Measurements from ENCODE around the gene B9D2. TPM values are rescaled to one million over a fixed set of nuclear protein-coding genes. Genes with fewer than 3 reads are reported as not detected.

B9D2 gene
- polyA plus RNA-seq, 3 donors: 12.2 to 32.5 (median 25.1) TPM

DNA sequence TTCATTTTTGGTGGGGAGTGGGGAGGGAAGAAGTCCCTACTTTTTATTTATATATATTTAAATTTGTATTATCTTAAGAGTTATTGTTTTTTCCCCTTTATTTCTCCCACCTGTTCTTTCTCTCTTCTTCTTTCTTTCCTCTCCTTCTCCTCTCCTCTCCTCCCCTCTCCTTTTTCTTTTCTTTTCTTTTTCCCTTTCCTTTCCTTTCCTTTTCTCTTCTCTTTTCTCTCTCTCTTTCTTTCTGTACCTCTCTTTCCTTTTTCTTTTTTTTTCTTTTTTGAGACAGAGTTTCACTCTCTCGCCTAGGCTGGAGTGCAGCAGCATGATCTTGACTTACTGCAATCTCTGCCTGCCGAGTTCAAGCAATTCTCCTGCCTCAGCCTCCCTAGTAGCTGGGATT lies 35.6 kb upstream of the B9D2 start:
- H3K27ac ChIP-seq (ENCODE audit: low read depth in 1 of 2, low read length in 2 of 2): no peak overlapping the region
- Mint-ChIP-seq H3K4me1 (peaks cover 39% of the 10 kb centered on the region), H3K36me3 (peaks cover 15 to 31% of the 10 kb centered on the region in 2 donors), H3K9me3 (no peaks in the 10 kb centered on the region), H3K27me3 (ENCODE audit: low read depth in 3 of 3) (no peaks in the 10 kb centered on the region), H3K27ac (peak overlapping the region in 4 of 7 donors; percentile 14 to 87 (median 32)), H3K4me3 (no peak overlapping the region)
- no peak overlapping the region for H3K4me2 ChIP-seq (replicated peaks; ENCODE audit: extremely low read depth, low read length, poor library complexity, severe bottlenecking)
- peaks cover 90% of the 10 kb centered on the region for H3K79me2 ChIP-seq (ENCODE audit: insufficient read depth, low read length)
- peaks cover 11 to 26% of the 10 kb centered on the region in 2 donors for H3K36me3 ChIP-seq (replicated peaks in 1 of 2; ENCODE audit: control insufficient read depth in 1 of 2, insufficient read depth in 2 of 2, low read length in 2 of 2)
- TF ChIP-seq, protein P1, sequence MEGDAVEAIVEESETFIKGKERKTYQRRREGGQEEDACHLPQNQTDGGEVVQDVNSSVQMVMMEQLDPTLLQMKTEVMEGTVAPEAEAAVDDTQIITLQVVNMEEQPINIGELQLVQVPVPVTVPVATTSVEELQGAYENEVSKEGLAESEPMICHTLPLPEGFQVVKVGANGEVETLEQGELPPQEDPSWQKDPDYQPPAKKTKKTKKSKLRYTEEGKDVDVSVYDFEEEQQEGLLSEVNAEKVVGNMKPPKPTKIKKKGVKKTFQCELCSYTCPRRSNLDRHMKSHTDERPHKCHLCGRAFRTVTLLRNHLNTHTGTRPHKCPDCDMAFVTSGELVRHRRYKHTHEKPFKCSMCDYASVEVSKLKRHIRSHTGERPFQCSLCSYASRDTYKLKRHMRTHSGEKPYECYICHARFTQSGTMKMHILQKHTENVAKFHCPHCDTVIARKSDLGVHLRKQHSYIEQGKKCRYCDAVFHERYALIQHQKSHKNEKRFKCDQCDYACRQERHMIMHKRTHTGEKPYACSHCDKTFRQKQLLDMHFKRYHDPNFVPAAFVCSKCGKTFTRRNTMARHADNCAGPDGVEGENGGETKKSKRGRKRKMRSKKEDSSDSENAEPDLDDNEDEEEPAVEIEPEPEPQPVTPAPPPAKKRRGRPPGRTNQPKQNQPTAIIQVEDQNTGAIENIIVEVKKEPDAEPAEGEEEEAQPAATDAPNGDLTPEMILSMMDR (IDR thresholded peaks at IDR 0.05): no peak
- no peak for DNase-seq
- H3K4me1 ChIP-seq (ENCODE audit: control insufficient read depth in 1 of 2, insufficient read depth in 2 of 2, low read length in 2 of 2): peaks cover 27 to 29% of the 10 kb centered on the region in 2 donors
- no peaks in the 10 kb centered on the region for H3K27me3 ChIP-seq (ENCODE audit: control insufficient read depth in 2 of 2, insufficient read depth in 2 of 2, low read length in 2 of 2)
- H3K9me3 ChIP-seq (replicated peaks in 1 of 2; ENCODE audit: control insufficient read depth in 1 of 2, insufficient read depth in 1 of 2, low read length in 2 of 2): no peaks in the 10 kb centered on the region
- H2AFZ ChIP-seq (ENCODE audit: insufficient read depth, low read depth, low read length, poor library complexity, severe bottlenecking): no peak overlapping the region
- intact Hi-C loops (cut with micrococcal nuclease): loop anchor here (1.0 to 5.0 kb wide), 3 partner anchors 8 to 37 kb away; partner anchors contain the start of gene B9D2 (in 1 of the 2)
- H3K9ac ChIP-seq (ENCODE audit: insufficient read depth, low read length, poor library complexity, severe bottlenecking): no peak overlapping the region
- no peak overlapping the region for H3K4me3 ChIP-seq (replicated peaks in 1 of 3; ENCODE audit: low read depth in 2 of 3, low read length in 3 of 3)
- WGBS (ENCODE audit: insufficient coverage): 100% methylated on average over 2 of the region's 2 CpGs
- peaks cover 7% of the 10 kb centered on the region for H4K20me1 ChIP-seq (ENCODE audit: insufficient read depth, low read length)

DNA sequence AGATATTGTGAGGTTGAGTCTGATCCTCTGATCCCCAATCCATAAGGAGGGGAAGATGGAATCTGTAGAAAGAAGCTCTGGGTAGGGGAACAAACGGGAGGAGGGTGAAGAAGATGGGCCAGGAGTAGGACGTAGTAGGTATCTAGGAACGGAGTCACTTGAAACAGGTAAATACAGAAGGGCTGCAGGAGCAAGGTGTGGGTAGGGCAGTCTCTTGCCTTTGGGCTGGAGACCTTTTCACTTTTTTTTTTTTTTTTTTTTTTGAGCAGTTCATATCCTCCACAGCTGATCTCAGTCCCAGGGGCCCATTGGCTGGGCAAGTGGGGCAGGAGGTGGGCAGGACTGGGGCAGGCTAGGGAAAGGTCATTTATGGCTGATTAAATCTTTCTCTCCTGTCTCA lies 35.1 kb upstream of the B9D2 start:
- WGBS (ENCODE audit: insufficient coverage): 100% methylated on average over 2 of the region's 3 CpGs
- peaks cover 39% of the 10 kb centered on the region for H3K4me1 Mint-ChIP-seq
- TF ChIP-seq, protein P1 (IDR thresholded peaks at IDR 0.05): no peak
- peaks cover 27 to 29% of the 10 kb centered on the region in 2 donors for H3K4me1 ChIP-seq (ENCODE audit: control insufficient read depth in 1 of 2, insufficient read depth in 2 of 2, low read length in 2 of 2)
- no peak overlapping the region for H3K9ac ChIP-seq (ENCODE audit: insufficient read depth, low read length, poor library complexity, severe bottlenecking)
- peaks cover 15 to 31% of the 10 kb centered on the region in 2 donors for H3K36me3 Mint-ChIP-seq
- H3K27ac ChIP-seq (ENCODE audit: low read depth in 1 of 2, low read length in 2 of 2): peak overlapping the region in 1 of 2 donors; percentile 97
- peak overlapping the region in 1 of 2 donors; percentile 97 for H3K4me3 Mint-ChIP-seq
- H3K9me3 ChIP-seq (replicated peaks in 1 of 2; ENCODE audit: control insufficient read depth in 1 of 2, insufficient read depth in 1 of 2, low read length in 2 of 2): no peaks in the 10 kb centered on the region
- intact Hi-C loops (cut with micrococcal nuclease): loop anchor here (1.0 to 5.0 kb wide), 3 partner anchors 8 to 37 kb away; partner anchors contain the start of gene B9D2 (in 1 of the 2)
- no peak overlapping the region for H2AFZ ChIP-seq (ENCODE audit: insufficient read depth, low read depth, low read length, poor library complexity, severe bottlenecking)
- peaks cover 11 to 26% of the 10 kb centered on the region in 2 donors for H3K36me3 ChIP-seq (replicated peaks in 1 of 2; ENCODE audit: control insufficient read depth in 1 of 2, insufficient read depth in 2 of 2, low read length in 2 of 2)
- peaks cover 90% of the 10 kb centered on the region for H3K79me2 ChIP-seq (ENCODE audit: insufficient read depth, low read length)
- no peaks in the 10 kb centered on the region for H3K27me3 ChIP-seq (ENCODE audit: control insufficient read depth in 2 of 2, insufficient read depth in 2 of 2, low read length in 2 of 2)
- peaks cover 7% of the 10 kb centered on the region for H4K20me1 ChIP-seq (ENCODE audit: insufficient read depth, low read length)
- peak overlapping the region in 5 of 7 donors; percentile 64 to 100 (median 98) for H3K27ac Mint-ChIP-seq
- no peaks in the 10 kb centered on the region for H3K27me3 Mint-ChIP-seq (ENCODE audit: low read depth in 3 of 3)
- peak overlapping the region; percentile 88 for H3K4me2 ChIP-seq (replicated peaks; ENCODE audit: extremely low read depth, low read length, poor library complexity, severe bottlenecking)
- no peaks in the 10 kb centered on the region for H3K9me3 Mint-ChIP-seq
- H3K4me3 ChIP-seq (replicated peaks in 1 of 3; ENCODE audit: low read depth in 2 of 3, low read length in 3 of 3): peak overlapping the region in 1 of 3 experiments; percentile 95
- no peak for DNase-seq
